Measurements from ENCODE around the gene SPSB4.

The SPSB4 gene

DNA sequence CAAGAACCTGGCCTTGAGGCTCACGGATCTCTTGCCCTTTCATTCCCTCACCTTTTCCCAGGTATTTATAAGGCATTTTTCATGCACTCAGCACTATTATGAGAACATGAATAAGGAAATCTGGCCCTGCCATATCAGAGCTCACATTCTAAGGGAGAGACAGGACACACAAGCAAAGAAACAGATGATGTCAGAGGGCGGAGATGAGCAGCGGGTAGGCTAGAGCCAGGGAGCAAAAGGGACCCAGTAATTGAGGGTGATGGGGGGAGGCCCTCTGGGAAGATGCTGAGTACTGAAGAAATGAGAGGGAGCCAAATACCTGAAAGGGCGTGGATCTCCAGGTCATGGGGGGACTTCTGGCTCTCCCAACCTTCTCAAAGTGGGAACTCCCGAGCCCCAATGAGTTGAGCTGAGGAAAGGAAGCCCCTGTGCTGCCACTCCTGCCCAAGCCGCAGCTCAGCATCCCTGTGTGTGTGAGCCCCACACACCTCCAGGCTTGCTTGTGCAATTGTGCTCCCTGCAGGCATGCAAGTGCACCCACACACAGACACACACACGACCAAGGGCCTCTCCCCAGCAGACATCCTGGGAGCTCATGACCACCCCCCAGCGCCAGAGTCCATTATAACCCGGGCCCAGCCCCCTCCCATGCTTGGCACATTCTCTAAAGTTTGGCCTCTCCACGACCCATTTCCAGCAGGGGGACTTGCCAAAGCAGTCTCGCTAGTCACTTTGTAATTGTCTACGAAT, 99.1 kb downstream of the SPSB4 start:
- TF ChIP-seq, protein P1, sequence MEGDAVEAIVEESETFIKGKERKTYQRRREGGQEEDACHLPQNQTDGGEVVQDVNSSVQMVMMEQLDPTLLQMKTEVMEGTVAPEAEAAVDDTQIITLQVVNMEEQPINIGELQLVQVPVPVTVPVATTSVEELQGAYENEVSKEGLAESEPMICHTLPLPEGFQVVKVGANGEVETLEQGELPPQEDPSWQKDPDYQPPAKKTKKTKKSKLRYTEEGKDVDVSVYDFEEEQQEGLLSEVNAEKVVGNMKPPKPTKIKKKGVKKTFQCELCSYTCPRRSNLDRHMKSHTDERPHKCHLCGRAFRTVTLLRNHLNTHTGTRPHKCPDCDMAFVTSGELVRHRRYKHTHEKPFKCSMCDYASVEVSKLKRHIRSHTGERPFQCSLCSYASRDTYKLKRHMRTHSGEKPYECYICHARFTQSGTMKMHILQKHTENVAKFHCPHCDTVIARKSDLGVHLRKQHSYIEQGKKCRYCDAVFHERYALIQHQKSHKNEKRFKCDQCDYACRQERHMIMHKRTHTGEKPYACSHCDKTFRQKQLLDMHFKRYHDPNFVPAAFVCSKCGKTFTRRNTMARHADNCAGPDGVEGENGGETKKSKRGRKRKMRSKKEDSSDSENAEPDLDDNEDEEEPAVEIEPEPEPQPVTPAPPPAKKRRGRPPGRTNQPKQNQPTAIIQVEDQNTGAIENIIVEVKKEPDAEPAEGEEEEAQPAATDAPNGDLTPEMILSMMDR (IDR thresholded peaks at IDR 0.05; ENCODE audit: low read depth, low read length), result no peak
- H3K4me3 ChIP-seq (ENCODE audit: low read depth, low read length), result no peak overlapping the region

DNA sequence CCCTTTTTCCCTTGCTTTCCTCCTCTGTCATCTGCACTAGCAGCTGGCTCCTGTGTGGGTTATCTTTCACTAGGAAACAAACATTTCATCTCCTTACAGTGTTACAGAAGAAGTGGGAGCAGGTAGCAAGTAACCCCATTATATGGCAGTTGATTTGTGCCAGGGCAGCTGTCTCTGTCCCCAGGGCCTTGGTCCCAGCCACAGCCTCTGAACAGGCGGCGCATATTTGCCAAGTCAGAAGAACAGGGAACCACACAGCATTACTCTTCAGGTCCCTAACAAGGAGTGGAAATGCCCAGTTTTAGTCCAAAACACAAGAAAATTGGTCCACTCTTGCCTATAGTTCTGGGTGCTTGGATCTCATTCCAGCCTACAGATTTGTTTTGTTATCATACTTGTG, 99.8 kb downstream of the SPSB4 start:
- TF ChIP-seq, protein P1 (IDR thresholded peaks at IDR 0.05; ENCODE audit: low read depth, low read length), result no peak
- H3K4me3 ChIP-seq (ENCODE audit: low read depth, low read length), result no peak overlapping the region

DNA sequence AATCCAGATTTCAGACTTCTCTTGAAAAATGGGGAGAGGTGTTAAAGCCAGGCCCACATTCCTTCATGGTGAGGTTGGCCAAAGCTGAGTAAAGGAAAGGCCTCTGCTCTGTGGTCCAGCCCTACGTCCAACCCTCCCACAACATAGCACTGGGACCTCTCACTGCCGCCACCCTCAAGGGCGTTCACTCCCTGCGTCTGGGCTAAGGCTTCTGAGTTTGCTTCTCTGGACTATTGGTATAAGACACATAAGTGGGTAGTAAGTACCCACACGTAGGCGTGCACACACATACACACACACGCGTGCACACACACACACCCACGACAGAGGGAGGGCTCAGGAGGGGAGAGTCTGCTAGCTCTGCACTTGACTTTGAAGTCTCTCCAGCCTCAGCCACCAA, 100.3 kb downstream of the SPSB4 start:
- TF ChIP-seq, protein P1 (IDR thresholded peaks at IDR 0.05; ENCODE audit: low read depth, low read length), result no peak
- no peak overlapping the region for H3K4me3 ChIP-seq (ENCODE audit: low read depth, low read length)

DNA sequence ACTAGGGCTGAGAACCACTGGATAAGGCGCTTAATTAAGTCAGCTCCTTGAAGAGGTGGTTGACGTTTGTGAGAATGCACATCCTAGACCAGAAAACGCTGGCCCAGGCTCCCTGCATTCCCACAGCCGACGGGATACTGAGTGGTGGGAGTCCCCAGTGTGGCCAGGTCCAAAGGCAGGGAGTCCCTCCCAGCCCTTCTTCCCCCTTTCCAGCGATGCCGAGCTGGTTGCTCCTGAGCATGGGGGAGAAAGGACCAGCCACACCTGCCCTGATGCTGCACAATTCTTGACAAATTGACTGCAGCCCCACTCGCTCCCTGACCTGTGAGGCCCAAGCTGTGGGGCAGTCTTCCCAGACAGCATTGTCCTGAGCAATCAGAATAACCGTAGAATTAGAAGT, 101.0 kb downstream of the SPSB4 start:
- H3K4me3 ChIP-seq (ENCODE audit: low read depth, low read length), result no peak overlapping the region
- TF ChIP-seq, protein P1 (IDR thresholded peaks at IDR 0.05; ENCODE audit: low read depth, low read length), result no peak

DNA sequence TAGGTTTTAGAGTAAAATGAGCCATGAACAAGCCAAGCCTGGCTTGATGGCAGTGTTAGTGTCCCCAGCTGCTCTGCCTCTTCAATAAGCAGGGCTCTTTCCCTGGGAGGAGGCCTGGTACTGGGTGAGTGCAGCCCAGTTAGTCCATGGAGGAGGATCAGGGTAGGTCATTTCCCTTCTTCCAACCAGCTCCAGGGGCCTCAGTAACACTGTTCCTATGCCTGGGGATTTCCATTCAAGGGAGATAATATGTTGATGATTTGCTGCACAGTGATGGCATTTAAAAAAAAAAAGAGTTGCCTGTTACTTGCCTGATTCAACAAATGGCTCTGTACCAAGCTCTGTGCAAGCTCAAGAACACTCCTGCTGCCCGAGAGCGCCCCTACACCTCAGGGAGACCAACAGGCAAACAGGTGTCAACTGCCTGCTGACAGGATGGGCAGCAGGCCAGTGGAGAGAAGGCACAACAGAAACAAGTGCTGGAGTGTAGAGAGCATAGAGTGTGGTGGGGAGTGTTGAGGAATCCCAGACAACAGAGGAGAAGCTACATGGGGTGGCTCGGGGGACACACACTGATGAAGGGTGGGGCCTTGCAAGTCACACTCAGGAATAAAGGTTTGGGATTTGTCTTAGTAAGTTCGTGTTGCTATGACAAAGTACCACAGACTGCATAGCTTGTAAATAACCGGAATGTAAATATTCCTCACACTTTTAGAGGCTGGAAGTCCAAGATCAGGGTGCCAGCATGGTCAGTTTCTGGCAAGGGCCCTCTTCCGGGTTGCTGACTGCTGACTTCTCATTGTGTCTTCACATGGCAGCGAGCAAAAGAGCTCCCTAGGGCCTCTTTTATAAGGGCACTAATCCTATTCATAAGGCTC, 101.9 kb downstream of the SPSB4 start:
- H3K4me3 ChIP-seq (ENCODE audit: low read depth, low read length), result no peak overlapping the region
- TF ChIP-seq, protein P1 (IDR thresholded peaks at IDR 0.05; ENCODE audit: low read depth, low read length), result no peak

DNA sequence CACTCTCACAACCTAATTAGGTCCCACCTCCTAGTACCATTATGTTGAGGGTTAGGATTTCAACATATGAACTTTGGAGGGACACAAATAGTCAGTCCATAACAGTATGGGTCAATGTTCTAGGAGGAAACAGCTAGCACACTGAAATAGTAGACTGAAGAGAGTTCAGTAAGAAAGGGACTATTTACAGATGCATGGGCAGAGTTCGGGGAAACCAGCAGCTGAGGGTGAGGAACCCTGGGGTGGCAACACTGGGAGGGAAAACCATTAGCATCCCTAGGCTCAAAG, 102.5 kb downstream of the SPSB4 start:
- no peak overlapping the region for H3K4me3 ChIP-seq (ENCODE audit: low read depth, low read length)
- TF ChIP-seq, protein P1 (IDR thresholded peaks at IDR 0.05; ENCODE audit: low read depth, low read length), result no peak

DNA sequence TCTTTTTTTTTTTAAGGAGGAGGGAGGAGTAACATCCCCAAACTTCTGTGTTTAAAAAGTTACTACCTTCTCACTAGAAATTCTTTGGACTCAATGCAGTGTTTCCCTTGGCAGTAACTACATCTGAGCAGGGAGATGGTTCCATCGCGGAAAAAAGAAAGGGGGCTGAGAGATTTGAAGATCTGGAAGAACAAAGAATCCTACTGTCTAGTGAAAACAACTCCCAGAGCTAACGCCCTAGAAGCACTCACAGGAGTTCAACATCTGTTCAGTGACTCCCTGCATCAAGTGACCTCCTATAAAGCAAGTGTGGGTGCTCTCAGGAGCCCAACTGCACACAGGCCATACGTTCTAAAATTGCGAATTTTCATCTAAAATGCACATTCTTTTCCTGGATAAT, 113.7 kb downstream of the SPSB4 start:
- TF ChIP-seq, protein P1 (IDR thresholded peaks at IDR 0.05; ENCODE audit: low read depth, low read length), result no peak

More for the DNA sequence above, 113.7 kb downstream of the SPSB4 start:
- no peak overlapping the region for H3K4me3 ChIP-seq (ENCODE audit: low read depth, low read length)

Data from WI38 (cell line).